Esophagus squamous epithelium (tissue), 4 donors: ENCODE measurements around the gene AEN.

ENCODE experiments used
- CTCF ChIP-seq, 6 experiments: fragments of 450-650 bp in 4 of 6; fragments of 200-600 bp in 2 of 6; sonication (generic) in 2 of 6; IDR thresholded peaks; one replicate each; pipeline ENCODE4 v1.5.1; 2016 to 2019; ENCODE audit warnings: antibody characterized with exemption in 6 of 6, mild to moderate bottlenecking in 4 of 6, moderate library complexity in 4 of 6
- POLR2A ChIP-seq, 4 donors: fragments of 450-650 bp; IDR thresholded peaks; one replicate each; pipeline ENCODE4 v1.6.1; 2017; ENCODE audit warnings: antibody characterized with exemption in 4 of 4, mild to moderate bottlenecking in 4 of 4, moderate library complexity in 3 of 4

GRCh38 chr15:88629071-88629470 lies 7.9 kb downstream of the AEN start:
- no peak for TF ChIP-seq POLR2A (IDR thresholded peaks at IDR 0.05)
- TF ChIP-seq CTCF (IDR thresholded peaks at IDR 0.05) = no peak
